ENCODE data around the gene POP5.
"Not testable (repeated sequence)": the region's sequence is repeated elsewhere in the genome, so short reads cannot be mapped to it uniquely, and the experiment has no call there.

The POP5 gene

GRCh38 chr12:120625557-120626419 is 44.6 kb upstream of the POP5 start:
- no peak for DNase-seq (ENCODE audit: low read depth in 1 of 2, low spot score in 1 of 2)
- no peak overlapping the region for H3K4me3 ChIP-seq (replicated peaks; ENCODE audit: insufficient read depth, low read length)
- TF ChIP-seq REST (IDR thresholded peaks at IDR 0.05; ENCODE audit: insufficient replicate concordance, low read depth) (no peak), CTCF (IDR thresholded peaks at IDR 0.05; ENCODE audit: insufficient read depth, low read length) (peak; percentile 19)
- H3K27me3 ChIP-seq (ENCODE audit: insufficient read depth, poor library complexity, severe bottlenecking), result no peaks in the 10 kb centered on the region
- H3K27ac ChIP-seq (replicated peaks), result no peak overlapping the region

GRCh38 chr12:120620624-120621023 is 39.4 kb upstream of the POP5 start:
- H3K27me3 ChIP-seq (ENCODE audit: insufficient read depth, poor library complexity, severe bottlenecking), result peaks cover 2% of the 10 kb centered on the region
- TF ChIP-seq REST (IDR thresholded peaks at IDR 0.05; ENCODE audit: insufficient replicate concordance, low read depth), result no peak
- no peak for TF ChIP-seq POLR2AphosphoS5 (IDR thresholded peaks at IDR 0.05; ENCODE audit: low read depth)
- TF ChIP-seq CTCF (IDR thresholded peaks at IDR 0.05; ENCODE audit: insufficient read depth, low read length), result no peak
- TF ChIP-seq SPI1 (IDR thresholded peaks at IDR 0.05; ENCODE audit: borderline replicate concordance, low read depth), result no peak
- TF ChIP-seq GABPA (IDR thresholded peaks at IDR 0.05; ENCODE audit: low read depth), result no peak
- no peak for DNase-seq (ENCODE audit: low read depth in 1 of 2, low spot score in 1 of 2)
- H3K27ac ChIP-seq (replicated peaks), result no peak overlapping the region
- no peak overlapping the region for H3K4me3 ChIP-seq (replicated peaks; ENCODE audit: insufficient read depth, low read length)

GRCh38 chr12:120618954-120619615 is 37.9 kb upstream of the POP5 start:
- no peak for DNase-seq (ENCODE audit: low read depth in 1 of 2, low spot score in 1 of 2)
- no peak for TF ChIP-seq SPI1 (IDR thresholded peaks at IDR 0.05; ENCODE audit: borderline replicate concordance, low read depth)
- no peak for TF ChIP-seq POLR2AphosphoS5 (IDR thresholded peaks at IDR 0.05; ENCODE audit: low read depth)
- no peak for TF ChIP-seq REST (IDR thresholded peaks at IDR 0.05; ENCODE audit: insufficient replicate concordance, low read depth)
- no peak for TF ChIP-seq CTCF (IDR thresholded peaks at IDR 0.05; ENCODE audit: insufficient read depth, low read length)
- Histone ChIP-seq H3K27me3 (ENCODE audit: insufficient read depth, poor library complexity, severe bottlenecking) (peaks cover 2% of the 10 kb centered on the region), H3K27ac (replicated peaks) (no peak overlapping the region), H3K4me3 (replicated peaks; ENCODE audit: insufficient read depth, low read length) (no peak overlapping the region)

- not testable (repeated sequence) for DNase-seq (ENCODE audit: low read depth in 1 of 2, low spot score in 1 of 2); H3K27me3 ChIP-seq (ENCODE audit: insufficient read depth, poor library complexity, severe bottlenecking); H3K4me3 ChIP-seq (replicated peaks; ENCODE audit: insufficient read depth, low read length); H3K27ac ChIP-seq (replicated peaks)
These were observed 36.6 kb upstream of the POP5 start for GRCh38 chr12:120617767-120618166.

- not testable (repeated sequence) for H3K27me3 ChIP-seq (ENCODE audit: insufficient read depth, poor library complexity, severe bottlenecking); H3K27ac ChIP-seq (replicated peaks); H3K4me3 ChIP-seq (replicated peaks; ENCODE audit: insufficient read depth, low read length); DNase-seq (ENCODE audit: low read depth in 1 of 2, low spot score in 1 of 2)
These were observed 36.0 kb upstream of the POP5 start for GRCh38 chr12:120617193-120617592.

Data from HL-60 (cell line).